Activated B cell treated with CpG ODN at 0.5 μM for 24 hours (primary cell): ENCODE measurements around the gene TLR4. TPM values are rescaled to one million over a fixed set of nuclear protein-coding genes. Genes with fewer than 3 reads are reported as not detected.

Experiments used
- ATAC-seq: fragments of 200-7000 bp; cut with Tn5 transposase; one replicate; pipeline ENCODE4 v1.10.0; 2021; ENCODE audit warnings: low read depth, mild to moderate bottlenecking, moderate library complexity
- CTCF ChIA-PET: fragments of 350-600 bp; sonication (Branson Sonifier 250); formaldehyde crosslinking; loops from one replicate; lab custom pipeline; 2021; ENCODE audit warnings: antibody characterized with exemption; lab: Charles Lee
- POLR2A ChIA-PET: fragments of 350-600 bp; sonication (Branson Sonifier 250); formaldehyde crosslinking; loops from one replicate; lab custom pipeline; 2021; ENCODE audit warnings: antibody characterized with exemption; lab: Charles Lee
- DNase-seq: peaks from one replicate; pipeline ENCODE4 v3.0.0; 2022
- H3K27ac Mint-ChIP-seq: one replicate; pipeline ENCODE4 v1.8.0; 2020; ENCODE audit warnings: mixed read lengths
- H3K27me3 Mint-ChIP-seq: one replicate; pipeline ENCODE4 v1.8.0; 2021; ENCODE audit warnings: mixed read lengths
- H3K36me3 Mint-ChIP-seq: one replicate; pipeline ENCODE4 v1.8.0; 2021; ENCODE audit warnings: low read depth, mixed read lengths
- H3K4me1 Mint-ChIP-seq: one replicate; pipeline ENCODE4 v1.8.0; 2021; ENCODE audit warnings: mixed read lengths
- H3K4me3 Mint-ChIP-seq: one replicate; pipeline ENCODE4 v1.8.0; 2020; ENCODE audit warnings: mild to moderate bottlenecking, mixed read lengths
- H3K9me3 Mint-ChIP-seq: one replicate; pipeline ENCODE4 v1.8.0; 2020; ENCODE audit warnings: mixed read lengths
- CTCF ChIP-seq: fragments of 200-600 bp; IDR thresholded peaks from one replicate; pipeline ENCODE4 v1.8.0; 2022; ENCODE audit warnings: antibody characterized with exemption, mild to moderate bottlenecking
- intact Hi-C: fragments of 100-400 bp; cut with micrococcal nuclease; formaldehyde crosslinking; loops from one replicate; pipeline ENCODE4 v1.15.1; 2024
- total RNA-seq: library from RNA; stranded (reverse); gene quantifications from 2 replicates; pipeline ENCODE4 v1.2.3, GENCODE V29; 2022

Gene TLR4
- total RNA-seq, 1 donor from 2014 or later, result 2.2 TPM

DNA sequence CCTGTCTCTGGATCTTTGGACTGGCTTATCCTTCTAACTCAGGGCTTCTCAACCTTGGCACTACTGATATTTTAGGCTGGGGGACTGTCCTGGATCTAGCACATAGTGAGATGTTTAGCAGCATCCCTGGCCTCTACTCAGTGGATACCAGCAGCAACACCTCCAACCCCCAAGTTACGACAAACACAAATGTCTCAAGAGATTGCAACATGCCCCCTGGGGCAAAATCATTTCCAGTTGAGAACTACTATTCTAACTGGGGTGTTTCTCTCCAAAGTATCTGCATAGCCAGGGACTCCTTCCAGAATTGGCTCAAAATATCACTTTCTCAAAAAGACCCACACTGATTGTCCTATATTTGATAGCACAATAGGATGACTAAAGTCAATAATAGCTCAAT is 7.2 kb upstream of the TLR4 start:
- POLR2A ChIA-PET, result no interaction called here

GRCh38 chr9:117703537-117703936 is 666 bp upstream of the TLR4 start:
- intact Hi-C loops, result loop anchor here (5.0 kb wide), 2 partner anchors 124 to 234 kb away; no protein-coding TSS in a partner anchor
- ChIA-PET POLR2A (interaction anchor here (0.7 to 1.4 kb wide), 2 partner anchors 80 to 122 kb away, joined by 3 read pairs; no protein-coding TSS in a partner anchor), CTCF (no interaction called here)
- DNase-seq (no peak), ATAC-seq (no peak)
- Mint-ChIP-seq H3K27ac (peak overlapping the region; percentile 84), H3K27me3 (no peaks in the 10 kb centered on the region), H3K4me1 (peaks cover 40% of the 10 kb centered on the region), H3K4me3 (peak overlapping the region; percentile 82), H3K9me3 (no peaks in the 10 kb centered on the region), H3K36me3 (no peaks in the 10 kb centered on the region)
- TF ChIP-seq CTCF, result no peak

More for the DNA sequence above, 7.2 kb upstream of the TLR4 start:
- no peaks in the 10 kb centered on the region for H3K4me1 Mint-ChIP-seq
- CTCF ChIA-PET, result no interaction called here
- peaks cover 5% of the 10 kb centered on the region for H3K27me3 Mint-ChIP-seq
- no peak overlapping the region for H3K27ac Mint-ChIP-seq
- DNase-seq (no peak), ATAC-seq (no peak)
- no peaks in the 10 kb centered on the region for H3K36me3 Mint-ChIP-seq
- no peak for TF ChIP-seq CTCF
- intact Hi-C loops, result no loop called here
- no peak overlapping the region for H3K4me3 Mint-ChIP-seq
- peaks cover 4% of the 10 kb centered on the region for H3K9me3 Mint-ChIP-seq

DNA sequence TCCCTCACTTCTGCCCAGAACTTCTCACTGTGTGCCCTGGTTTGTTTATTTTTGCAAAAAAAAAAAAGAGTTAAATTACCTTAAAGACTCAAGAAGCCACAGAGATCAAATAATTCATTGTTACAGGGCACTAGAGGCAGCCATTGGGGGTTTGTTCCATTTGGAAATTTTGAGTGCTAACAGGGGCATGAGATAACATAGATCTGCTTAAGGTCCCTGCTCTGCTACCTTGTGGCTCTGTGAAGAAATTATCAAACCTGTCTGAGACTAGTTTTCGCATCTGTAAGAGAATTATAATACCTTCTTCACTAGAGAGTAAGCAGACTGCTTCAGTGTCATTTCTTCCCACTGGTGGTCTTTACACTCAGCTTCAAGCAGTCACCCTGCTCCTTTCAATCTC is 394 bp downstream of the TLR4 start:
- Mint-ChIP-seq H3K4me3 (peak overlapping the region; percentile 82), H3K27ac (peak overlapping the region; percentile 84), H3K36me3 (peaks cover 6% of the 10 kb centered on the region), H3K4me1 (peaks cover 40% of the 10 kb centered on the region), H3K9me3 (no peaks in the 10 kb centered on the region), H3K27me3 (no peaks in the 10 kb centered on the region)
- DNase-seq (no peak), ATAC-seq (peak; percentile 20)
- CTCF ChIA-PET, result no interaction called here
- intact Hi-C loops, result loop anchor here (1.0 to 5.0 kb wide), 5 partner anchors 14 to 233 kb away; no protein-coding TSS in a partner anchor
- TF ChIP-seq CTCF, result no peak
- POLR2A ChIA-PET, result interaction anchor here (0.7 to 1.4 kb wide), 3 partner anchors 79 to 362 kb away, joined by 3 to 4 read pairs (median 4); no protein-coding TSS in a partner anchor

DNA sequence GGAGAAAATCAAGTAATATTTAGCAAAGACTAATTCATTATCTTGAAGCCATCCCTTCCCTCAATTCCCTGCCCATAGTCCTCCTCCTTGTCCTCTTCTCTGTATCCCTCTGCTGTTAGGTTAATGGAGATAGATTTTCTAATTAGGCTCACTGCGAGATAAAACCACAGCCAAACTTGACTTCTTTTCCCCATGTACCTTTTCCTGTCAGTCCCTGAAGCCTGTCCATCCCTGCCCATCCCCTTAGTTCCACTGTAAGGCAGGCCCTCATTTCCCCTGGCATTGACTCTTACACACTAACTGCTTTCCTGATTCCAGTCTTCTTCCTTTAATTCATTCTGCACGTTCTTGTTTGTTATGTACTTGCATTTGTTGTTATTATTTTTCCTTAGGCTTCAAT is 1.2 kb downstream of the TLR4 start:
- Mint-ChIP-seq H3K4me3 (no peak overlapping the region), H3K27ac (no peak overlapping the region), H3K9me3 (no peaks in the 10 kb centered on the region), H3K27me3 (no peaks in the 10 kb centered on the region), H3K36me3 (peaks cover 10% of the 10 kb centered on the region), H3K4me1 (peaks cover 40% of the 10 kb centered on the region)
- ChIA-PET CTCF (no interaction called here), POLR2A (no interaction called here)
- TF ChIP-seq CTCF, result no peak
- DNase-seq (no peak), ATAC-seq (no peak)
- intact Hi-C loops, result loop anchor here (2.0 kb wide), 1 partner anchor 23 kb away; no protein-coding TSS in a partner anchor

DNA sequence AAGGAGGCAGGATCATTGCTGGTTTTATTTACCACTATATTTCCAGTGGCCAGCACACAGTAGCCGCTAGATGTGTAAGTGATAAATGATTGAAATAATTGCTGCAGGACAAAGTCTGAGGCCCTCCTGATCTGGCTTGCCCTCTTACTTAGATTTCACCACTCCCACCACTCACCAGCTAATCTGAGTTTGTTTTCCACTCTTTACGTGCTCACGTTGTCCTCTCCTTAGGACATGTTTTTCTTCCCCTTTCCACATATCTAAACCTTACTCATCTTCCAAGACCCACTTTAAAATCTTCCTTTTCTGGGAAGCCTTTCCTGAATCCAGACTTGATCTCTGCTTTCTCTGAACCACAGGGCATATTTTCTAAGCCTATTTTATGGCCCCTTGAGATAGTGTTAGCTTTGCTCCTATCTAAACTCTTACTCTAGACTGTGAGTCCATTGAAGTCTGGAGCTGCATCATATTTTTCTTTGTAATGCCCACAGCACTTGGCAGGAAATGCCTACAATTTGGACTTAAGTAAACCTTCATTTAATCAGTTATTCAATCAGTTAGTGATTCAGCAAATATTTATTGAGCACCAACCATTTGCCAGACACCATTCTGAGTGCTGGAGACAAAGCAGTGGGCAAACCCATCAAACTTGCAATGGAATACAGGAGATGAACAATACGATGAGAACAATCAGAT is 2.4 kb downstream of the TLR4 start:
- POLR2A ChIA-PET, result no interaction called here
- intact Hi-C loops, result loop anchor here (1.0 kb wide), 1 partner anchor 62 kb away; no protein-coding TSS in a partner anchor
- TF ChIP-seq CTCF, result no peak
- H3K27ac Mint-ChIP-seq, result no peak overlapping the region
- CTCF ChIA-PET, result no interaction called here
- no peak overlapping the region for H3K4me3 Mint-ChIP-seq
- ATAC-seq (no peak), DNase-seq (no peak)
- no peaks in the 10 kb centered on the region for H3K27me3 Mint-ChIP-seq
- peaks cover 16% of the 10 kb centered on the region for H3K36me3 Mint-ChIP-seq
- no peaks in the 10 kb centered on the region for H3K9me3 Mint-ChIP-seq
- peaks cover 40% of the 10 kb centered on the region for H3K4me1 Mint-ChIP-seq
